ENCODE data around the gene ZNF121. TPM values are rescaled to one million over a fixed set of nuclear protein-coding genes. Genes with fewer than 3 reads are reported as not detected.
A peak's percentile ranks its signal among the peaks of the same experiment; 100 is the strongest.
"Not testable (repeated sequence)": the region's sequence is repeated elsewhere in the genome, so short reads cannot be mapped to it uniquely, and the experiment has no call there.

ZNF121 gene
- total RNA-seq, 2 experiments from 2014 or later: 61.1 to 62.2 TPM

GRCh38 chr19:9580728-9581127, 3.6 kb downstream of the ZNF121 start:
- Mint-ChIP-seq H3K36me3 (peaks cover 69% of the 10 kb centered on the region), H3K4me3 (no peak overlapping the region), H3K27ac (peak overlapping the region; percentile 49), H3K4me1 (ENCODE audit: low read depth) (peaks cover 42% of the 10 kb centered on the region), H3K9me3 (peaks cover 51% of the 10 kb centered on the region), H3K27me3 (no peaks in the 10 kb centered on the region)
- intact Hi-C loops (cut with micrococcal nuclease): loop anchor here (5.0 to 10.0 kb wide), 2 partner anchors 94 to 143 kb away; partner anchors contain the start of genes ZNF266 and ZNF562
- DNase-seq: no peak
- ChIA-PET POLR2A (interaction anchor here (0.6 kb wide), 1 partner anchor 985 kb away, joined by 3 read pairs; the partner anchor contains the start of gene KRI1), CTCF (interaction anchor here (1.0 kb wide), 1 partner anchor 45 kb away, joined by 3 read pairs; no protein-coding TSS in a partner anchor)

DNA sequence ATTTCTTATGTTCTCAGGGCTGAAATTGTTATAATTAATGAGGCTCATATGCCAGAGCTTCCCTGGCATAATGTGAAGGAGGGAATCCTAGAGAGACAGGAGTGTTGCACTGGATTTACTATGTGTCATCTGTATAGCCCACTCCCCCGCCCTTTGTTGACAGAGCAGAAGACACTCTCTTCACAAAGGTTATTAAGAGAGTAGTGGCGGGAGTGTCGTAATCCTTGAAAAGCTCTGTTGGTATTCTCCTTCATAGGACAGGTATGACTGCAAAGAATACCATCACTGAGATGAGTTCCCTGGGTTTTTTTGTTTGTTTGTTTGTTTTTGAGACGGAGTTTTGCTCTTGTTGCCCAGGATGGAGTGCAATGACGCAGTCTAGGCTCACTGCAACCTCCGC, 14.0 kb downstream of the ZNF121 start:
- intact Hi-C loops (cut with micrococcal nuclease): no loop called here
- Mint-ChIP-seq H3K4me1 (ENCODE audit: low read depth) (peaks cover 7% of the 10 kb centered on the region), H3K4me3 (no peak overlapping the region), H3K36me3 (peaks cover 96% of the 10 kb centered on the region), H3K27me3 (no peaks in the 10 kb centered on the region), H3K9me3 (peaks cover 86% of the 10 kb centered on the region), H3K27ac (no peak overlapping the region)
- no peak for DNase-seq
- POLR2A ChIA-PET: interaction anchor here (0.6 kb wide), 1 partner anchor 158 kb away, joined by 3 read pairs; no protein-coding TSS in a partner anchor
- CTCF ChIA-PET: no interaction called here

GRCh38 chr19:9566729-9567128, 17.6 kb downstream of the ZNF121 start:
- intact Hi-C loops (cut with micrococcal nuclease): no loop called here
- CTCF ChIA-PET: no interaction called here
- Mint-ChIP-seq H3K4me3 (no peak overlapping the region), H3K27me3 (no peaks in the 10 kb centered on the region), H3K4me1 (ENCODE audit: low read depth) (no peaks in the 10 kb centered on the region), H3K36me3 (peaks cover 95% of the 10 kb centered on the region), H3K9me3 (peaks cover 88% of the 10 kb centered on the region), H3K27ac (no peak overlapping the region)
- no peak for DNase-seq
- POLR2A ChIA-PET: no interaction called here

DNA sequence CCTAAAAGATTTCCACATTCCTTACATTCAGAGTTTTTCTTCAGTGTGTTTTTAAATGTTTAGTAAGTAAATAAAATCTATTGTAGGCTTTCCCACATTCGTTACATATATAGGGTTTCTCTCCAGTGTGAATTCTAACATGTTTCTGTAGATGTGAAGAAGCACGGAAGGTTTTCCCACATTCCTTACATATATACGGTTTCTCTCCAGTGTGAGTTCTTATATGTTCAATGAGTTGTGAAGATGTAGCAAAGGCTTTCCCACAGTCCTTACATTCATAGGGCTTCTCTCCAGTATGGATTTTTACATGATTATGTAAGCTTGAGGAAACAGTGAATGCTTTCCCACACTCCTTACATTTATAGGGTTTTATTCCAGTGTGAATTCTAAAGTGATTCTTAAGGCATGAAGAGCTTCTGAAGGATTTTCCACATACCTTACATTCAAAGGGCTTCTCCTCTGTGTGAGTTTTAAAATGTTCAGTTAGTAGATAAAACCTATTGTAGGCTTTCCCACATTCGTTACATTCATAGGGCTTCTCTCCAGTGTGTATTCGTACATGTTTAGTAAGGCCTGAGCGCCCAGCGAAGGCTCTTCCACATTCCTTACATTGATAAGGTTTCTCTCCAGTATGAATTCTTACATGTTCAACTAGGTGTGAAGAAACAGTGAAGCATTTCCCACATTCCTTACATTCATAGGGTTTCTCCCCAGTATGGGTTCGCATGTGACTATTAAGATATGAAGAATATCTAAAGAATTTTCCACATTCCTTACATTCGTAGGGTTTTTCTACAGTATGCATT, 18.2 kb downstream of the ZNF121 start:
- Mint-ChIP-seq H3K36me3 (peaks cover 95% of the 10 kb centered on the region), H3K4me3 (no peak overlapping the region), H3K4me1 (ENCODE audit: low read depth) (no peaks in the 10 kb centered on the region), H3K27me3 (no peaks in the 10 kb centered on the region), H3K9me3 (peaks cover 88% of the 10 kb centered on the region), H3K27ac (peak overlapping the region; percentile 36)
- POLR2A ChIA-PET: no interaction called here
- intact Hi-C loops (cut with micrococcal nuclease): no loop called here
- DNase-seq: no peak
- CTCF ChIA-PET: no interaction called here

DNA sequence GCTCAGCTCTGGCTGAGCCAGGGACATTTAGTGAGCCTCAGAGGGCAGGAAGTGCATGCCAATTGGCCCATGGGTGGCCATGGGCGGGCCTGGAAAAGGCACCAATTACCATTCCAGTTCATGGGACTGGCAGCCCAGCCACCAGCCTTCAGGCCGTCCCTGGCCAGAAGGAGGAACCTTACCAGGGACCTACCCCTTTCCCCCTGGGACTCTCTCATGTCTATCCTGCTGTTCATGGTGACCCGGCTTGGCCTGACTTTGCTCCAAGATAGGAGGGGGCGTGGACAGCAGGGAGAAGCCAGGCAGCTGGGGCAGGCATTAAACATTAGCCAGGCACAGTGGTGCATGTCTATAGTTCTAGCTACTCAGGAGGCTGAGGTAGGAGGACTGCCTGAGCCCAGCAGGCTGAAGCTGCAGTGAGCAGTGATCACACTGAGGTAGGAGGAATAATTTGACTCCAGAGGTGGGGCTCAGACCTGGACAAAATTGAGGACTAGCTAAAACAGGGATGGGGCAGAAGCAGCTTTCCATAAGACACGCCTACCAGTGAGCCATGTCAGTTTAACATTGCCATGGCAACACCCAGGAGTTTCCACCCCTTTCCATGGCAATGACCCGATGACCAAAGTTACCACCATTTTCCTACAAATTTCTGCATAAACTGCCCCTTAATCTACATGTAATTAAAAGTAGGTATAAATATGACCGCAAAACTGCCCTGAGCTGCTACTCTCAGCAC, 31.6 kb downstream of the ZNF121 start:
- intact Hi-C loops (cut with micrococcal nuclease): no loop called here
- H3K9me3 Mint-ChIP-seq: peaks cover 51% of the 10 kb centered on the region
- ChIA-PET CTCF (no interaction called here), POLR2A (no interaction called here)
- H3K27ac Mint-ChIP-seq: no peak overlapping the region
- peaks cover 26% of the 10 kb centered on the region for H3K36me3 Mint-ChIP-seq
- H3K27me3 Mint-ChIP-seq: no peaks in the 10 kb centered on the region
- DNase-seq: no peak
- no peaks in the 10 kb centered on the region for H3K4me1 Mint-ChIP-seq (ENCODE audit: low read depth)
- no peak overlapping the region for H3K4me3 Mint-ChIP-seq

DNA sequence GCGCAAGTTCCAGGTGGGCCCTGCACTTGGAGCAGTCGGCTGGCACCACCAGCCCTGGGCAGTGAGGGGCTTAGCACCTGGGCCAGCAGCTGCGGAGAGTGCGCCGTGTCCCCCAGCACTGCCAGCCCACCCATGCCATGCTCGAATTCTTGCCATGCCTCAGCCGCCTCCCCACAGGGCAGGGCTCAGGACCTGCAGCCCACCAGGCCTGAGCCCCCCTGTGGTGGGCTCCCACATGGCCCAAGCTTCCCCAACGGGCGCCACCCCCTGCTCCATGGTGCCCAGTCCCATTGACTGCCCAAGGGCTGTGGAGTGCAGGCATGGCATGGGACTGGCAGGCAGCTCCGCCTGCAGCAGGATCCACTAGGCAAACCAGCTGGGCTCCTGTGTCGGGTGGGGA, 36.4 kb downstream of the ZNF121 start:
- peaks cover 12% of the 10 kb centered on the region for H3K36me3 Mint-ChIP-seq
- H3K27ac Mint-ChIP-seq: no peak overlapping the region
- ChIA-PET POLR2A (no interaction called here), CTCF (no interaction called here)
- DNase-seq: no peak
- no peaks in the 10 kb centered on the region for H3K27me3 Mint-ChIP-seq
- no peak overlapping the region for H3K4me3 Mint-ChIP-seq
- H3K4me1 Mint-ChIP-seq (ENCODE audit: low read depth): no peaks in the 10 kb centered on the region
- intact Hi-C loops (cut with micrococcal nuclease): no loop called here
- H3K9me3 Mint-ChIP-seq: peaks cover 33% of the 10 kb centered on the region

DNA sequence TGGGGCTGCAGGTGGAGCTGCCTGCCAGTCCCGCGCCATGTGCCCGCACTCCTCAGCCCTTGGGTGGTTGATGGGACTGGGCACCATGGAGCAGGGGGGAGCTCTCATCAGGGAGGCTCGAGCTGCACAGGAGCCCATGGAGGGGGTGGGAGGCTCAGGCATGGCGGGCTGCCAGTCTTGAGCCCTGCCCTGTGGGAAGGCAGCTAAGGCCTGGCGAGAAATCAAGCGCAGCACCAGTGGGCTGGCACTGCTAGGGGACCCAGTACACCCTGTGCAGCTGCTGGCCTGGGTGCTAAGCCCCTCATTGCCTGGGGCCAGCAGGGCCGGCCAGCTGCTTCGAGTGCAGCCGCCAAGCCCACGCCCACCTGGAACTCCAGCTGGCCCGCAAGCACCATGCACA, 43.0 kb downstream of the ZNF121 start:
- peaks cover 12% of the 10 kb centered on the region for H3K9me3 Mint-ChIP-seq
- POLR2A ChIA-PET; H3K4me1 Mint-ChIP-seq (ENCODE audit: low read depth); intact Hi-C loops (cut with micrococcal nuclease); H3K27ac Mint-ChIP-seq; H3K4me3 Mint-ChIP-seq; H3K27me3 Mint-ChIP-seq; DNase-seq; CTCF ChIA-PET: not testable (repeated sequence)
- peaks cover 11% of the 10 kb centered on the region for H3K36me3 Mint-ChIP-seq

DNA sequence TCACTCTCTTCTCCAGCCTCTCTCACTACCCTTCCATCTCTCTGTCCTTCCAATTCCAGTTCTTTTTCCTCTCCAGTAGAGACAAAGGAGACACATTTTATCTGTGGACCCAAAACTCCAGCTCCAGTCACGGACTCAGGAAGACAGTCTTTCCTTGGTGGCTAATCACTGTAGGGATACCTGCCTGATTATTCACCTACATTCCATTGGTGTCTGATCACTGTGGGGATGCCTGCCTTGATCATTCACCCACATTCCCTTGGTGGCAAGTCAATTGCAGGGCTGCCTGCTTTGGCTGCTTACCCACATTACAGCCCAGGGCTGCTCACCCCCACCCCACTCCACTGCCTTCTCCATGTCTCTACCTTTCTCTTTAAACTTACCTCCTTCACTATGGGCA, 44.4 kb downstream of the ZNF121 start:
- H3K27me3 Mint-ChIP-seq; CTCF ChIA-PET; H3K4me1 Mint-ChIP-seq (ENCODE audit: low read depth); DNase-seq; H3K27ac Mint-ChIP-seq; POLR2A ChIA-PET; H3K4me3 Mint-ChIP-seq: not testable (repeated sequence)
- intact Hi-C loops (cut with micrococcal nuclease): loop anchor here (2.0 kb wide), 1 partner anchor 707 kb away; the partner anchor contains the start of genes MBD3L1 and ZNF558
- peaks cover 21% of the 10 kb centered on the region for H3K9me3 Mint-ChIP-seq
- H3K36me3 Mint-ChIP-seq: peaks cover 24% of the 10 kb centered on the region

- H3K36me3 Mint-ChIP-seq: peaks cover 32% of the 10 kb centered on the region
- peak overlapping the region; percentile 43 for H3K27ac Mint-ChIP-seq
- peaks cover 23% of the 10 kb centered on the region for H3K9me3 Mint-ChIP-seq
- DNase-seq; POLR2A ChIA-PET; H3K4me1 Mint-ChIP-seq (ENCODE audit: low read depth); CTCF ChIA-PET; H3K27me3 Mint-ChIP-seq: not testable (repeated sequence)
- intact Hi-C loops (cut with micrococcal nuclease): loop anchor here (2.0 kb wide), 1 partner anchor 706 kb away; the partner anchor contains the start of genes MBD3L1 and ZNF558
- peak overlapping the region; percentile 96 for H3K4me3 Mint-ChIP-seq
Measured at GRCh38 chr19:9539201-9539600, 45.1 kb downstream of the ZNF121 start.

GRCh38 chr19:9538183-9539058, 45.9 kb downstream of the ZNF121 start, which contains the start of gene ZNF426:
Gene ZNF426, minus strand, starts transcription at chr19:9538645. Its CDS starts 2,413 bp downstream, at chr19:9536232.
- H3K4me3 Mint-ChIP-seq: peak within 1 kb of the TSS; percentile 96
- peak; percentile 93 for DNase-seq
- peaks cover 39% of the 10 kb centered on the region for H3K36me3 Mint-ChIP-seq
- H3K9me3 Mint-ChIP-seq: peaks cover 31% of the 10 kb centered on the region
- CTCF ChIA-PET: no interaction called here
- H3K27ac Mint-ChIP-seq: peak within 1 kb of the TSS; percentile 94
- no peaks in the 10 kb centered on the region for H3K27me3 Mint-ChIP-seq
- POLR2A ChIA-PET: no interaction called here
- H3K4me1 Mint-ChIP-seq (ENCODE audit: low read depth): peaks cover 9% of the 10 kb centered on the region
- intact Hi-C loops (cut with micrococcal nuclease): loop anchor here (1.0 to 2.0 kb wide), 3 partner anchors 46 to 706 kb away; partner anchors contain the start of genes MBD3L1, ZNF121, ZNF558 and ZNF699

DNA sequence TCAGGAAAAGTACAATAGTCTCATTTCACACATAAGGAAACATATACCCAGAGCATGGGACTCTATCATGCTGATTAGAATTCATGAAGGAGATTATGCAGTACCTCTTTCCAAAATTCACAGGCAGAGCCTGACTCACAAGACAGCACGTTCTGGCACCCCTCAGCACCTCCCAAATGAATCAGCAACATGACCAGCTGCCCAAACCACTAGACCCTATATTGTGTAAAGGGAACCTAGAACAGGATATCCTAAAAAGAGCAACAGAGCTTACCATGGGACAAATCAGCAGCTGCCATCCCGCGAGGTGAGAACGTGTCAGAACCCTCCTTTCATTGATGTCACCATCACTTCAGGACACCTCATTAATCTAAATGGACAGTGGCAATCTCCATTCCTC, 48.4 kb downstream of the ZNF121 start:
- intact Hi-C loops (cut with micrococcal nuclease): no loop called here
- Mint-ChIP-seq H3K9me3 (peaks cover 53% of the 10 kb centered on the region), H3K4me1 (ENCODE audit: low read depth) (peaks cover 9% of the 10 kb centered on the region), H3K27me3 (no peaks in the 10 kb centered on the region), H3K36me3 (peaks cover 64% of the 10 kb centered on the region), H3K4me3 (no peak overlapping the region), H3K27ac (no peak overlapping the region)
- ChIA-PET POLR2A (no interaction called here), CTCF (interaction anchor here (1.4 kb wide), 1 partner anchor 48 kb away, joined by 5 read pairs; the partner anchor contains the start of gene ZNF121)
- DNase-seq: no peak

All from activated CD4-positive, alpha-beta memory T cell treated with anti-CD3 and anti-CD28 coated beads for 36 hours (primary cell).